ENCODE measurements around the gene HOXB6. TPM values are rescaled to one million over a fixed set of nuclear protein-coding genes. Genes with fewer than 3 reads are reported as not detected.

The HOXB6 gene
- polyA plus RNA-seq, 3 donors from 2014 or later = not detected

- no peak for DNase-seq
- no peak overlapping the region for H3K4me3 Mint-ChIP-seq
- H3K27ac Mint-ChIP-seq = peak overlapping the region in 1 of 6 donors; percentile 47
- peaks cover 27 to 41% of the 10 kb centered on the region in 2 donors for H3K4me1 Mint-ChIP-seq
- peaks cover 31 to 41% (median 37%) of the 10 kb centered on the region in 3 donors for H3K27me3 Mint-ChIP-seq (ENCODE audit: low read depth in 3 of 3)
- no peaks in the 10 kb centered on the region for H3K36me3 Mint-ChIP-seq
- H3K9me3 Mint-ChIP-seq = no peaks in the 10 kb centered on the region
Measured at GRCh38 chr17:48588074-48588415, 16.7 kb downstream of the HOXB6 start.

GRCh38 chr17:48587276-48588073, 17.3 kb downstream of the HOXB6 start:
- H3K27me3 Mint-ChIP-seq (ENCODE audit: low read depth in 3 of 3) = peaks cover 33 to 38% (median 35%) of the 10 kb centered on the region in 3 donors
- H3K4me3 Mint-ChIP-seq = peak overlapping the region in 4 of 5 donors; percentile 1 to 56 (median 26)
- no peak for DNase-seq
- H3K9me3 Mint-ChIP-seq = no peaks in the 10 kb centered on the region
- H3K36me3 Mint-ChIP-seq = no peaks in the 10 kb centered on the region
- H3K4me1 Mint-ChIP-seq = peaks cover 25 to 41% of the 10 kb centered on the region in 2 donors
- peak overlapping the region in 1 of 6 donors; percentile 47 for H3K27ac Mint-ChIP-seq

- Mint-ChIP-seq H3K27ac (peak overlapping the region in 5 of 6 donors; percentile 10 to 91 (median 88)), H3K4me3 (peak overlapping the region; percentile 89 to 99 (median 97)), H3K36me3 (no peaks in the 10 kb centered on the region), H3K4me1 (peaks cover 30 to 48% of the 10 kb centered on the region in 2 donors), H3K9me3 (no peaks in the 10 kb centered on the region), H3K27me3 (ENCODE audit: low read depth in 3 of 3) (peaks cover 32 to 34% (median 33%) of the 10 kb centered on the region in 3 donors)
- peak; percentile 50 to 51 (median 51) for DNase-seq
Measured at GRCh38 chr17:48586355-48587258, 18.2 kb downstream of the HOXB6 start.

- DNase-seq = no peak
- Mint-ChIP-seq H3K27ac (no peak overlapping the region), H3K36me3 (peaks cover 0 to 4% (median 0%) of the 10 kb centered on the region in 3 donors), H3K4me1 (peaks cover 38 to 60% of the 10 kb centered on the region in 2 donors), H3K27me3 (ENCODE audit: low read depth in 3 of 3) (peaks cover 33 to 41% (median 38%) of the 10 kb centered on the region in 3 donors), H3K9me3 (no peaks in the 10 kb centered on the region), H3K4me3 (peak overlapping the region in 4 of 5 donors; percentile 43 to 99 (median 70))
Measured at GRCh38 chr17:48584223-48584741, 20.5 kb downstream of the HOXB6 start.

- peaks cover 43 to 66% of the 10 kb centered on the region in 2 donors for H3K4me1 Mint-ChIP-seq
- H3K4me3 Mint-ChIP-seq = peak overlapping the region in 4 of 5 donors; percentile 33 to 99 (median 44)
Measured at GRCh38 chr17:48583708-48584222, 21.0 kb downstream of the HOXB6 start.

GRCh38 chr17:48582750-48583069, 22.1 kb downstream of the HOXB6 start:
- DNase-seq = no peak
- Mint-ChIP-seq H3K4me1 (peaks cover 49 to 75% of the 10 kb centered on the region in 2 donors), H3K4me3 (peak overlapping the region; percentile 78 to 85 (median 80)), H3K27ac (peak overlapping the region in 2 of 6 donors; percentile 27 to 68), H3K36me3 (peaks cover 0 to 4% (median 0%) of the 10 kb centered on the region in 3 donors), H3K9me3 (no peaks in the 10 kb centered on the region), H3K27me3 (ENCODE audit: low read depth in 3 of 3) (peaks cover 37 to 42% (median 38%) of the 10 kb centered on the region in 3 donors)

More at GRCh38 chr17:48583708-48584222, 21.0 kb downstream of the HOXB6 start:
- Mint-ChIP-seq H3K27me3 (ENCODE audit: low read depth in 3 of 3) (peaks cover 36 to 43% (median 38%) of the 10 kb centered on the region in 3 donors), H3K36me3 (peaks cover 0 to 4% (median 0%) of the 10 kb centered on the region in 3 donors), H3K27ac (no peak overlapping the region), H3K9me3 (no peaks in the 10 kb centered on the region)
- DNase-seq = no peak

GRCh38 chr17:48579760-48580554, 24.8 kb downstream of the HOXB6 start:
- peaks cover 0 to 4% (median 0%) of the 10 kb centered on the region in 3 donors for H3K36me3 Mint-ChIP-seq
- peaks cover 22 to 35% (median 33%) of the 10 kb centered on the region in 3 donors for H3K27me3 Mint-ChIP-seq (ENCODE audit: low read depth in 3 of 3)
- H3K4me3 Mint-ChIP-seq = peak overlapping the region; percentile 87 to 97 (median 94)
- H3K27ac Mint-ChIP-seq = peak overlapping the region in 1 of 6 donors; percentile 53
- no peaks in the 10 kb centered on the region for H3K9me3 Mint-ChIP-seq
- H3K4me1 Mint-ChIP-seq = peaks cover 48 to 84% of the 10 kb centered on the region in 2 donors
- no peak for DNase-seq

GRCh38 chr17:48579471-48579759, 25.4 kb downstream of the HOXB6 start:
- Mint-ChIP-seq H3K27me3 (ENCODE audit: low read depth in 3 of 3) (peaks cover 20 to 35% (median 31%) of the 10 kb centered on the region in 3 donors), H3K4me3 (peak overlapping the region; percentile 87 to 97 (median 94)), H3K27ac (peak overlapping the region in 3 of 6 donors; percentile 86 to 91 (median 89)), H3K36me3 (peaks cover 0 to 4% (median 0%) of the 10 kb centered on the region in 3 donors), H3K9me3 (no peaks in the 10 kb centered on the region), H3K4me1 (peaks cover 50 to 85% of the 10 kb centered on the region in 2 donors)
- DNase-seq = no peak

- peaks cover 0 to 4% (median 0%) of the 10 kb centered on the region in 3 donors for H3K36me3 Mint-ChIP-seq
- H3K9me3 Mint-ChIP-seq = no peaks in the 10 kb centered on the region
- DNase-seq = no peak
- H3K4me1 Mint-ChIP-seq = peaks cover 54 to 87% of the 10 kb centered on the region in 2 donors
- peaks cover 16 to 31% (median 31%) of the 10 kb centered on the region in 3 donors for H3K27me3 Mint-ChIP-seq (ENCODE audit: low read depth in 3 of 3)
- peak overlapping the region; percentile 87 to 97 (median 94) for H3K4me3 Mint-ChIP-seq
- H3K27ac Mint-ChIP-seq = peak overlapping the region; percentile 57 to 93 (median 88)
Measured at GRCh38 chr17:48578616-48579470, 25.9 kb downstream of the HOXB6 start.

GRCh38 chr17:48577946-48578615, 26.7 kb downstream of the HOXB6 start, which contains the start of gene HOXB4:
Gene HOXB4, minus strand, starts transcription at chr17:48578350. Its CDS starts 31 bp downstream, at chr17:48578319.
- H3K4me3 Mint-ChIP-seq = peak within 1 kb of the TSS; percentile 87 to 97 (median 94)
- H3K4me1 Mint-ChIP-seq = peaks cover 60 to 91% of the 10 kb centered on the region in 2 donors
- peak; percentile 74 to 76 (median 74) for DNase-seq
- peaks cover 14 to 31% (median 27%) of the 10 kb centered on the region in 3 donors for H3K27me3 Mint-ChIP-seq (ENCODE audit: low read depth in 3 of 3)
- H3K27ac Mint-ChIP-seq = peak within 1 kb of the TSS; percentile 78 to 93 (median 91)
- peaks cover 0 to 4% (median 0%) of the 10 kb centered on the region in 3 donors for H3K36me3 Mint-ChIP-seq
- no peaks in the 10 kb centered on the region for H3K9me3 Mint-ChIP-seq

- H3K27me3 Mint-ChIP-seq (ENCODE audit: low read depth in 3 of 3) = peaks cover 14 to 27% (median 21%) of the 10 kb centered on the region in 3 donors
- H3K36me3 Mint-ChIP-seq = peaks cover 0 to 4% (median 0%) of the 10 kb centered on the region in 3 donors
- no peak for DNase-seq
- peak overlapping the region; percentile 83 to 90 (median 87) for H3K4me3 Mint-ChIP-seq
- peak overlapping the region in 5 of 6 donors; percentile 28 to 89 (median 84) for H3K27ac Mint-ChIP-seq
- no peaks in the 10 kb centered on the region for H3K9me3 Mint-ChIP-seq
- H3K4me1 Mint-ChIP-seq = peaks cover 58 to 89% of the 10 kb centered on the region in 2 donors
Measured at GRCh38 chr17:48577330-48577945, 27.3 kb downstream of the HOXB6 start.

Data from immature natural killer cell (primary cell).